Neural cell (in vitro differentiated cells): ENCODE measurements around the gene TMEM253. TPM values are rescaled to one million over a fixed set of nuclear protein-coding genes. Genes with fewer than 3 reads are reported as not detected.

Experiments
- H2AFZ ChIP-seq: fragments of 200-600, 300-800 bp; sonication (generic), shearing (Covaris generic); 2 replicates; pipeline ENCODE4 v1.6.0; 2014; ENCODE audit warnings: low read depth, mild to moderate bottlenecking, antibody characterized with exemption, low read length, moderate library complexity
- H3F3A ChIP-seq: fragments of 200-600 bp; shearing (Covaris generic); 2 replicates; pipeline ENCODE4 v1.6.1; 2016; ENCODE audit warnings: mild to moderate bottlenecking, moderate library complexity, mixed read lengths, antibody characterized with exemption, low read length; ENCODE audit not compliant: insufficient read depth, poor library complexity, severe bottlenecking
- H3K27ac ChIP-seq: fragments of 200-600, 300-800 bp; sonication (generic), shearing (Covaris generic); 2 replicates; pipeline ENCODE4 v1.5.1; 2014; ENCODE audit warnings: mild to moderate bottlenecking, low read length, moderate library complexity
- H3K27me3 ChIP-seq: fragments of 300-800, 200-600 bp; sonication (generic), shearing (Covaris generic); 2 replicates; pipeline ENCODE4 v1.6.0; 2014; ENCODE audit warnings: mild to moderate bottlenecking, low read depth, low read length, moderate library complexity; ENCODE audit not compliant: insufficient read depth
- H3K36me3 ChIP-seq: fragments of 300-800, 200-600 bp; sonication (generic), shearing (Covaris generic); 2 replicates; pipeline ENCODE4 v1.5.1; 2014; ENCODE audit warnings: mild to moderate bottlenecking, antibody characterized with exemption, low read length, moderate library complexity; ENCODE audit not compliant: insufficient read depth
- H3K4me2 ChIP-seq: fragments of 300-800, 200-600 bp; sonication (generic), shearing (Covaris generic); 2 replicates; pipeline ENCODE4 v1.6.0; 2014; ENCODE audit warnings: mild to moderate bottlenecking, low read length
- H3K4me3 ChIP-seq: fragments of 300-800, 200-600 bp; sonication (generic), shearing (Covaris generic); 2 replicates; pipeline ENCODE4 v1.5.1; 2014; ENCODE audit warnings: mild to moderate bottlenecking, low read length, moderate library complexity
- H3K79me2 ChIP-seq: fragments of 200-600 bp; shearing (Covaris generic); replicated peaks from 2 replicates; pipeline ENCODE4 v1.6.0; 2014; ENCODE audit warnings: mild to moderate bottlenecking, low read length, moderate library complexity; ENCODE audit not compliant: insufficient read depth
- H3K9ac ChIP-seq: fragments of 300-800, 200-600 bp; sonication (generic), shearing (Covaris generic); 2 replicates; pipeline ENCODE4 v1.6.1; 2016; ENCODE audit warnings: mild to moderate bottlenecking, low read length, mixed read lengths
- H3K9me2 ChIP-seq: fragments of 200-600 bp; shearing (Covaris generic); 2 replicates; pipeline ENCODE4 v1.6.1; 2016; ENCODE audit warnings: mild to moderate bottlenecking, low read length, mixed read lengths; ENCODE audit not compliant: insufficient read depth
- H3K9me3 ChIP-seq: fragments of 200-600, 300-800 bp; sonication (generic), shearing (Covaris generic); 2 replicates; pipeline ENCODE4 v1.6.1; 2016; ENCODE audit warnings: mild to moderate bottlenecking, mixed run types, low read length, moderate library complexity, mixed read lengths
- H4K20me1 ChIP-seq: fragments of 200-600 bp; shearing (Covaris generic); 2 replicates; pipeline ENCODE4 v1.6.1; 2016; ENCODE audit warnings: mild to moderate bottlenecking, mixed run types; ENCODE audit not compliant: insufficient read depth
- EP300 ChIP-seq: fragments of 450-650 bp; conservative IDR thresholded peaks from 2 replicates; pipeline ENCODE4 v1.6.1; 2014; ENCODE audit warnings: antibody characterized with exemption, mild to moderate bottlenecking, moderate library complexity; ENCODE audit not compliant: poor library complexity, severe bottlenecking
- EZH2 ChIP-seq: fragments of 200-600, 300-800 bp; shearing (Covaris generic), sonication (generic); IDR thresholded peaks from 2 replicates; pipeline ENCODE4 v1.6.1; 2014; ENCODE audit warnings: antibody characterized with exemption, low read length, borderline replicate concordance, mild to moderate bottlenecking; ENCODE audit not compliant: insufficient read depth, poor library complexity, severe bottlenecking
- MXI1 ChIP-seq: fragments of 450-650 bp; conservative IDR thresholded peaks from 2 replicates; pipeline ENCODE4 v1.6.1; 2014; ENCODE audit warnings: antibody characterized with exemption, mild to moderate bottlenecking; ENCODE audit not compliant: poor library complexity, severe bottlenecking
- POLR2AphosphoS5 ChIP-seq: IDR thresholded peaks from 2 replicates; pipeline ENCODE4 v1.6.1; 2012
- RAD21 ChIP-seq: fragments of 450-650 bp; conservative IDR thresholded peaks from 2 replicates; pipeline ENCODE4 v1.6.1; 2014; ENCODE audit warnings: antibody characterized with exemption, mild to moderate bottlenecking, moderate library complexity
- SMC3 ChIP-seq: fragments of 450-650 bp; conservative IDR thresholded peaks from 2 replicates; pipeline ENCODE4 v1.6.1; 2014; ENCODE audit warnings: antibody characterized with exemption, mild to moderate bottlenecking, moderate library complexity; ENCODE audit not compliant: poor library complexity
- TAF1 ChIP-seq: IDR thresholded peaks from 2 replicates; pipeline ENCODE4 v1.6.1; 2012; ENCODE audit warnings: low read depth
- polyA plus RNA-seq: library from polyadenylated mRNA; depleted of rRNA; stranded (reverse); fragments of >200 nt; gene quantifications from 2 replicates; pipeline ENCODE4 v1.2.3, GENCODE V29; 2014
- TF ChIP-seq, protein P1 (sequence below): fragments of 450-650 bp; IDR thresholded peaks from 2 replicates; pipeline ENCODE4 v1.5.1; 2014; ENCODE audit warnings: antibody characterized with exemption, mild to moderate bottlenecking, moderate library complexity; ENCODE audit not compliant: poor library complexity, severe bottlenecking
- TF ChIP-seq, protein P2 (sequence below): IDR thresholded peaks from 2 replicates; pipeline ENCODE4 v1.6.1; 2012; ENCODE audit warnings: borderline replicate concordance

The TMEM253 gene
- polyA plus RNA-seq, 1 donor from 2014 or later, result 0.26 TPM

GRCh38 chr14:21055432-21056117 is 45.3 kb upstream of the TMEM253 start:
- TF ChIP-seq, protein P1, sequence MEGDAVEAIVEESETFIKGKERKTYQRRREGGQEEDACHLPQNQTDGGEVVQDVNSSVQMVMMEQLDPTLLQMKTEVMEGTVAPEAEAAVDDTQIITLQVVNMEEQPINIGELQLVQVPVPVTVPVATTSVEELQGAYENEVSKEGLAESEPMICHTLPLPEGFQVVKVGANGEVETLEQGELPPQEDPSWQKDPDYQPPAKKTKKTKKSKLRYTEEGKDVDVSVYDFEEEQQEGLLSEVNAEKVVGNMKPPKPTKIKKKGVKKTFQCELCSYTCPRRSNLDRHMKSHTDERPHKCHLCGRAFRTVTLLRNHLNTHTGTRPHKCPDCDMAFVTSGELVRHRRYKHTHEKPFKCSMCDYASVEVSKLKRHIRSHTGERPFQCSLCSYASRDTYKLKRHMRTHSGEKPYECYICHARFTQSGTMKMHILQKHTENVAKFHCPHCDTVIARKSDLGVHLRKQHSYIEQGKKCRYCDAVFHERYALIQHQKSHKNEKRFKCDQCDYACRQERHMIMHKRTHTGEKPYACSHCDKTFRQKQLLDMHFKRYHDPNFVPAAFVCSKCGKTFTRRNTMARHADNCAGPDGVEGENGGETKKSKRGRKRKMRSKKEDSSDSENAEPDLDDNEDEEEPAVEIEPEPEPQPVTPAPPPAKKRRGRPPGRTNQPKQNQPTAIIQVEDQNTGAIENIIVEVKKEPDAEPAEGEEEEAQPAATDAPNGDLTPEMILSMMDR, result no peak
- no peak for TF ChIP-seq POLR2AphosphoS5
- TF ChIP-seq, protein P2, sequence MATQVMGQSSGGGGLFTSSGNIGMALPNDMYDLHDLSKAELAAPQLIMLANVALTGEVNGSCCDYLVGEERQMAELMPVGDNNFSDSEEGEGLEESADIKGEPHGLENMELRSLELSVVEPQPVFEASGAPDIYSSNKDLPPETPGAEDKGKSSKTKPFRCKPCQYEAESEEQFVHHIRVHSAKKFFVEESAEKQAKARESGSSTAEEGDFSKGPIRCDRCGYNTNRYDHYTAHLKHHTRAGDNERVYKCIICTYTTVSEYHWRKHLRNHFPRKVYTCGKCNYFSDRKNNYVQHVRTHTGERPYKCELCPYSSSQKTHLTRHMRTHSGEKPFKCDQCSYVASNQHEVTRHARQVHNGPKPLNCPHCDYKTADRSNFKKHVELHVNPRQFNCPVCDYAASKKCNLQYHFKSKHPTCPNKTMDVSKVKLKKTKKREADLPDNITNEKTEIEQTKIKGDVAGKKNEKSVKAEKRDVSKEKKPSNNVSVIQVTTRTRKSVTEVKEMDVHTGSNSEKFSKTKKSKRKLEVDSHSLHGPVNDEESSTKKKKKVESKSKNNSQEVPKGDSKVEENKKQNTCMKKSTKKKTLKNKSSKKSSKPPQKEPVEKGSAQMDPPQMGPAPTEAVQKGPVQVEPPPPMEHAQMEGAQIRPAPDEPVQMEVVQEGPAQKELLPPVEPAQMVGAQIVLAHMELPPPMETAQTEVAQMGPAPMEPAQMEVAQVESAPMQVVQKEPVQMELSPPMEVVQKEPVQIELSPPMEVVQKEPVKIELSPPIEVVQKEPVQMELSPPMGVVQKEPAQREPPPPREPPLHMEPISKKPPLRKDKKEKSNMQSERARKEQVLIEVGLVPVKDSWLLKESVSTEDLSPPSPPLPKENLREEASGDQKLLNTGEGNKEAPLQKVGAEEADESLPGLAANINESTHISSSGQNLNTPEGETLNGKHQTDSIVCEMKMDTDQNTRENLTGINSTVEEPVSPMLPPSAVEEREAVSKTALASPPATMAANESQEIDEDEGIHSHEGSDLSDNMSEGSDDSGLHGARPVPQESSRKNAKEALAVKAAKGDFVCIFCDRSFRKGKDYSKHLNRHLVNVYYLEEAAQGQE, result no peak
- no peak for TF ChIP-seq SMC3
- TF ChIP-seq TAF1, result no peak
- no peak for TF ChIP-seq EP300
- Histone ChIP-seq H3K4me3 (no peak overlapping the region), H3K9me2 (no peaks in the 10 kb centered on the region), H3K4me2 (no peak overlapping the region), H3K79me2 (no peaks in the 10 kb centered on the region), H3F3A (no peaks in the 10 kb centered on the region), H3K9me3 (no peaks in the 10 kb centered on the region), H3K9ac (no peak overlapping the region), H2AFZ (no peak overlapping the region), H3K27ac (no peak overlapping the region), H4K20me1 (no peaks in the 10 kb centered on the region), H3K27me3 (no peaks in the 10 kb centered on the region), H3K36me3 (no peaks in the 10 kb centered on the region)

GRCh38 chr14:21056520-21057163 is 44.2 kb upstream of the TMEM253 start:
- Histone ChIP-seq H3K9me3 (no peaks in the 10 kb centered on the region), H3K27ac (no peak overlapping the region), H3K9ac (no peak overlapping the region), H2AFZ (no peak overlapping the region), H3F3A (no peaks in the 10 kb centered on the region), H3K79me2 (no peaks in the 10 kb centered on the region), H3K4me2 (no peak overlapping the region), H3K36me3 (no peaks in the 10 kb centered on the region), H3K9me2 (no peaks in the 10 kb centered on the region), H3K27me3 (no peaks in the 10 kb centered on the region), H3K4me3 (no peak overlapping the region), H4K20me1 (no peaks in the 10 kb centered on the region)
- no peak for TF ChIP-seq EP300
- TF ChIP-seq MXI1, result no peak
- no peak for TF ChIP-seq SMC3
- no peak for TF ChIP-seq POLR2AphosphoS5
- TF ChIP-seq, protein P1, result no peak
- TF ChIP-seq, protein P2, result no peak
- no peak for TF ChIP-seq EZH2
- no peak for TF ChIP-seq RAD21
- no peak for TF ChIP-seq TAF1
